Left hindlimb (tissue), 1 donor: ENCODE results near the gene ANKRD29.
A peak's percentile ranks its signal among the peaks of the same experiment; 100 is the strongest.

Experiments used
- DNase-seq: peaks from one replicate; pipeline ENCODE4 v3.0.0-alpha.2; 2018

Gene ANKRD29

DNA sequence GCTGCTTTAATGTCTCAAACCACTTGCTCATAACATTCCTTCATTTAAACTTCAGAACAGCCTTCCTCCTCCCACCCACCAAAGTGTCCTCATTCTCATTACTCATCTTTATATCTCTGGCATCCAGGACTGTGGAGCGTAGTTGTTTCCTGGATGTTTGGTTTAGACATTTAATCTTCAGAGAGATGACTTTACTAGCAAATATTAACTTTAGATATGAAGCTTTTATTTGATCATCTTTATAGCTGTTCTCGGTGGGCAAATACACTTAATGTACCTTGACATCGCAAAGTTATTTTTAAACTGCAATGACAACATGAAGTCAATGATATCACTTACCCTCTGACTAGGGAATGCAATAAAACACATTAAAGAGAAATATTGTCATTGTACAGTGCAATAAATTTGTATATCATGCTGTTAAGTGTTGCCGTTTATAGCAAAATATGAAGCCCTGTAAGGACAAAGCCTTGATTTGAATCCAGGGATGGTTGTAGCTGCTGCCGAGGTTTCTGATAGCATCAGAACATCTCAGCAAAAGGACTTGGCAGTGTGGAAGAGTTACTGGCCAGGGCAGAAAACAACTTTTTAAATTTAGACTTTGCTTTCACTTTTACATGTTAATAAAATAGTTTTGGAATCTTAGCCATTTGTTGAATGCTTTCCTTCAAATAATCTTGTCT is 21.9 kb upstream of the ANKRD29 start:
- no peak for DNase-seq

DNA sequence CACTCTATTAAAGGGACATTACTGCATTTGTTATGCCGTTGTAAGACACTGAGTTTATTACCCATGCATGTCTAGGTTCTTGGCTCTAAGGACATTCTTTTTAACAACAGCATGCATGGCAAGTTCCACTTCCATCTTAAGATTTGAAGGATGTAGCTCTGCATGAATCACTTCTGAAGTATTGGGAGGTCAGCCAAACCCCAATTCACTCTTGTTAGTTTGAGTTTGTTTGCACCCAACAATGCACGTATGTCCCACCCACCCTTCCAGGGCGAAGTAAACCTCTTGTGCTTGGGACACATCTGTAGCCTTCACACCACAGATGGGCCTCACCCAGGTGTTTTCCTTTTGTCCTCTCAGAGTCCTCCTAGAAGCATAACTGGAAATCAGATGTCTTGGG is 21.0 kb upstream of the ANKRD29 start:
- DNase-seq: no peak

DNA sequence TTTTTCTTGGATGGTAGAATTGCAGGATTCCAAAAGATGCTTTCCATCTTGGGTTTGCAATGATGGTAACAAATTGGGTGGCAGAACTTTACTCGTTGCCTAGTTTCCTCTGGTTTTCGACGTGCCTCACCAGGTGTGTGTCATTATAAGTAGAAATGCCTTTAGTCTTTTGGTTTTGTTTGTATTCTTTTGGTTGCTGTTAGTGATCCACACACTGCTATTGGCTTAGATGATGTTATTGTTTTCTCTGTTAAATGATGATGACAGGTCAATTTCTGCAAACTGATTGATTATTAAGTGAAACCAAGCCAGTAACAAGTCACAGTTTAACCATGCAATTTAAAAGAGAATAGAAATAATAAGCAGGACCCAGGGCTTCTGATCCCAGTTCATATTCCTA is 20.4 kb upstream of the ANKRD29 start:
- DNase-seq: no peak

DNA sequence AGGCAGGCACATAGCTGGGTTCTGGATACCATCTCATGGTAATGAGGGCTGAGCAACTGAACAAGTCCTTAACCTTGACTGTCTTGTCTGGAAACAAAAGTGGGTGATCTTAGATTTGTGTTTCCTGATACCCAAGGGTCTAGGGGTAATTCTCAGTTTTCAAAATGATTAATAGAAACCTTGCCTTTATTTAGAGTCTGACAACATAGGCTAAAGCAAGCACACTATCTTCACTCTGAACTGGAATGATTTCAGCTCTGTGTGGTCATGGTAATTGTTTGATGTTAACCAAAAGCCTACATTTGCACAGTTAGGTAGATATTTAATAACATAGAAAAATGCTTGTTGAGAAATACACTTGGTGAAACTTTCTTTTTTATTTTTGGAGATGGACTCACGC is 19.8 kb upstream of the ANKRD29 start:
- no peak for DNase-seq

DNA sequence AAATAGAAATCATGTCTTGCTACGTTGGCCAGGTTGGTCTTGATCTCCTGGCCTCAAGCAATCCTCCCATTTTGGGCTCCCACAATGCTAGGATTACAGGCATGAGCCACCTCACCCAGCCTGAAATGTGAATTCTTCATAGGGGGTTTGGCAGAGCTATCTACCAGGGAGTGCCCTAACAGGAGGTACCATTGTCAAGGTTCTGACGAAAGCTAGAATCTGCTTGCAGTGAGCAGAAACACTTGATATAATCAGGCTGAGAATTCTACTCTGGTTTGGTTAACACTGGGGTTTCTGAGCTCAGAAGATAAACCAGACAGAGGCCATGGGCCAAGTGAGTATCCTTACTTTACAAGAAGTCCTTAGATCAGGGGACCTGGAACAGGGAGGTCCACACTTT is 19.3 kb upstream of the ANKRD29 start:
- DNase-seq: no peak

DNA sequence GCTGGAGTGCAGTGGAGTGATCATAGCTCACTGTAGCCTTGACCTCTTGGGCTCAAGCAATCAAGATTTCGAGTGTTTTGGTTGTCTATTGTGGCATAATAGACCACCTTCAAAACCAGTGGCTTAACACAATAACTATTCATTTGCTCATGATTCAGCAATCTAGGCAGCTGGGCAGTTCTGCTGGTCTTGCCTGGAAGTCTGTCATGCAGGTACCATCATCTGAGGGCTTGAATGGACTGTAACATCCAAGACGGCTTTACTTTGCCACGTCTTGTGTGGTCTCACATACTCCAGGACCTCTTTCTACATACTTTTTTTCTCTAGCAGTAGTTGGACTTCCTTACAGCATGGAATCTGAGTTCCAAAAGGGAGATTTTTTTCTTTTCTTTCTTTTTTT is 13.2 kb upstream of the ANKRD29 start:
- no peak for DNase-seq

DNA sequence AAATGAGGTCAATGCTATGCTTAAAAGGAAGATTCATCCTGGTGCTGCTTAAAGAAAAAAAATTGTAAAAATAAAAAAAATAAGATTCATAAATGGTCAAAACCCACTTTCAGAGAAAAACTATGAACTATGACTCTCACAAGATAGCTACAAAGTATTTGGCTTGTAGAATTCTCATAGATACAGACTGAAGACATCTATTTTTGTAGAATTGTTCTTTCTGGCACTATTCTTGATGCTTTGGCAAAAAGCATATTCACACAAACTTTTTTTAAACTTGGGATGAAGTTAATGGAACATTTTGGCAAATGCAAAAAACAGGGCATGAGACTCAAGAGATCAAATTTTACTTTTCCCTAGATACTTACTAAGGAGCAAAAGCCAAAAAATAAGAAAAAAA is 12.5 kb upstream of the ANKRD29 start:
- no peak for DNase-seq

DNA sequence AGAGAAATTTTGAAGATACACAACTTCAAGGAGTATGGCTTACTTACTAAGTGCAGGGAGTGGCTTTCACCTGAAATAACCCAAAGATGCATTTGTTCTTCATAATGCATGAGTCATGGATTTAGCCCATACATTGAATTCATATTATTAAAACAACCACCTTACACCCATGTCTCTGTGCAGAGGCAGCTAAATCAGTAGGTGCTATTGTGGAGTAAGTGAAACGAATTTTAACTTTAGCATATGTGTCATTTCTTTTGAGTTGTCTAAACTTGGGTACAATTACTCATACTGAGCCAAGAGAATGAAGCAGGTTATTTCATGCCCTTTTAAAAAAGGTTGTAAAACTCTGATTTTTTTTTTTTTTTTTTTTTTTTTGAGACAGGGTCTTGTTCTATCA is 11.0 kb upstream of the ANKRD29 start:
- DNase-seq: no peak

DNA sequence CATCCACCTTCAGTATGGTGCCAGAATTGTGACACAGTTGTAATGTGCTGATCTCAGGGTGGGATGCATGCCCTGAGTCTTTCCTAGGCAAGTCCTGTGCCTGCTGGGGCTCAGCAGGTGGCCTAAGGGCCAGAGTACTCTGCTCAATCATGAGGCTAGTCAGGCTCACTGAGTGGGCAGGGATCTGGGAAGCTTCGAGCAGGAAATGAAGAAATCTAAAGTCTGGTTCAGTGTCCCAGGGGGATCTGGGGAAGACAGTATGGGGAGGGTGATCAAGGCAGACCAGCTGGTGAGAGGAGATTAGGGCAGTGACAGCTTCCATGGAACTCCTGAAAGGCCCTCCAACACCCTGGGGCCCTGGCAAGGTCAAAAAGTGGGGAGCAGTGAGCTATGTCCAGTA is 8.9 kb upstream of the ANKRD29 start:
- DNase-seq: no peak

DNA sequence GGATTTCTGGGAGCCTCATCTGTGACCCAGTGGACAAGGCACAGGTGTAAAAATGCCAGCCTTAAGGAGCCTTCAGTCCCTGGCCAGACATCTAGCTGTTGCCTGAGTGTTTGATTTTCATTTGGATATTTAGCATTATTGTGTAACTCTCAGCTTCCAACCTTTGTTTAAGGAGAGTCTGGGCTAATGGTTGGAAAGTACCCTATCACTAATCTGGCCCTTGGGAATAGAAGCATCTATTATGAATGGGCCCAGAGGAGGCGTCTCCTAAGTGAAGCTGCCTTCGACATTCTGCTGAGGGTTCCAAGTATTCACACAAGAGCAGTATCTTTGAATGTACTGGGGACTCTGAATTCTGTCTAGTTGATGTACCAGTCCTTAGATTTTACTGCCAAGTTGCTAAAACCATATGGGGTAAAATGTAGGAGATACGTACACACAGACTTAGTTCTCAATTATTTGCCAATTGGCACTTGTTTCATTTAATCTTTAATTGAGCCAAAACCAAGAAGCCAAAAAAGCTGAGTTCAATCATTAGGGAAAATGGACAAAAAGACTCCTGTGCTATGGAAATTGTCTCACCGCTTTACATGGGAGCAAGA is 7.2 kb upstream of the ANKRD29 start:
- DNase-seq: no peak

DNA sequence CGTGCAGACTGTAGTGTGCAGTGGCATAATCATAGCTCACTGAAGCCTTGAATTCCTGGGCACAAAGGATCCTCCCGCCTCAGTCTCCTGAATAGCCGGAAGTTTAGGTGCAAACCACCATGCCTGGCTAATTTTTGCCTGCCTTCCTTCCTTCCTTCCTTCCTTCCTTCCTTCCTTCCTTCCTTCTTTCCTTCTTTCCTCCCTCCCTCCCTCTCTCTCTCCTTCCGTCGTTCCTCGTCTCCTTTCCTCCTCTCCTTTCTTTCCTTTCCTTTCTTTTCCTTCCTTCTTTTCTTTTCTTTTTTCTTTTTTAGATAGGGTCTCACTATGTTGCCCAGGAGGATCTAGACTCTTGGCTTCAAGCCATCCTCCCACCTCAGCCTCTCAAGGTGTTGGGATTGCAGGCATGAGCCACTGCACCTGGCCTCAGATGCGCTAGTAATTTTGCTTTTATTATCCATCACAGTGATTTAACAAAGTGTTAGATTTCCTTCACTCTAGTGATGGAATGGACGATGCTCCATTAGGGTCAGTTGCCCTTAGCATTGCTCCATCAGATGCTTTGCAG is 6.6 kb upstream of the ANKRD29 start:
- no peak for DNase-seq

DNA sequence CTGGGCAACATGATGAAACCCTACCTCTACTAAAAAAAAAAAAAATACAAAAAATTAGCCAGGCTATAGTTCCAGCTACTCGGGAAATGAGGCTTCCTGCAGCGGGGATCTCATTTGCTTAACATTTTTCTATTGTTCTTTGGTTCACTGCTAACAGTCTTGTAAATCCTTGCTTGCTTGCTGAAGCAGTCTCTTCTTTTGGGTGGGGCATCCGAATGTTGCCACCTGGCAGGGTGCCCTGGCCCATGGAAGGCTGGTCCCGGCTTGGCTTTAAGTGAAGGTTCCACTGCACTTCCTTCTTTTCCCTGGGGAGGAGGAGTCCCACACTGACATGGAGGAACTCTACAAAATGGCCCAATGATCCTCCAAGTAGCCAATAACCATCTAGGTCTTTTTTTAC is 6.0 kb upstream of the ANKRD29 start:
- no peak for DNase-seq

DNA sequence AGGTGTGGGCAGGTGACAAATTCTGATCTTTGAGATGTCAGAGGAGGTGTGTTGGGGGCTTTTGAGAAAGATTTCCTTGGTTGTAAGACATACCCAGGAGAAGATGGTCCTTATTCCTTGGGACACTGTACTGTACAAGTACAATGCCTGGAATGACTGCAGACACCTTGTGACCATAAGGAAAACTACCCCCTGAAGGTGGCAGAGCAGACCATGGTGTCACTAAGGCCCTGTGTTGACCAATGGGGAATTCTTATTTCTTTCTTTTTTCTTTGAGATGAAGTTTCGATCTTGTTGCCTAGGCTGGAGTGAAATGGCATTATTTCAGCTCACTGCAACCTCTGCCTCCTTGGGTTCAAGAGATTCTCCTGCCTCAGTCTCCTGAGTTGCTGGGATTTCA is 4.4 kb upstream of the ANKRD29 start:
- no peak for DNase-seq

DNA sequence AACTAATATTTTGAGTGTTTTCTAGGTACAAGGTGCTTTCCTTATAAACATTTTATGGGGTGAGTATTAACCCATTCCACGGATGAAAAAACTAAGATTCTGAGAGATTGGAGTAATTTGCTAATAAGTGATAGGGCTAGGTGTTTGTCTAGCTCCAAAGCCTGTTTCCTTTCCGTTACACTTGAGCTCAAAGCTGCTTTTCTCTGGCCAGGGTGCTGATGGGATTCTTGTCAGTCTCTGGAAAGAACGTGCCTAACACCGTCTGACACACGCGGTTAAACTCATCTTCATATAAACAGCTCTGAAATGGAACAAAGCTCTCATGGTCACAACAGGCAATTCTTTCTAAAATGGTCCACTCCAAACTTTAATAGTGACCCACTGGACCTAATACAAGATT is 2.0 kb upstream of the ANKRD29 start:
- DNase-seq: no peak

DNA sequence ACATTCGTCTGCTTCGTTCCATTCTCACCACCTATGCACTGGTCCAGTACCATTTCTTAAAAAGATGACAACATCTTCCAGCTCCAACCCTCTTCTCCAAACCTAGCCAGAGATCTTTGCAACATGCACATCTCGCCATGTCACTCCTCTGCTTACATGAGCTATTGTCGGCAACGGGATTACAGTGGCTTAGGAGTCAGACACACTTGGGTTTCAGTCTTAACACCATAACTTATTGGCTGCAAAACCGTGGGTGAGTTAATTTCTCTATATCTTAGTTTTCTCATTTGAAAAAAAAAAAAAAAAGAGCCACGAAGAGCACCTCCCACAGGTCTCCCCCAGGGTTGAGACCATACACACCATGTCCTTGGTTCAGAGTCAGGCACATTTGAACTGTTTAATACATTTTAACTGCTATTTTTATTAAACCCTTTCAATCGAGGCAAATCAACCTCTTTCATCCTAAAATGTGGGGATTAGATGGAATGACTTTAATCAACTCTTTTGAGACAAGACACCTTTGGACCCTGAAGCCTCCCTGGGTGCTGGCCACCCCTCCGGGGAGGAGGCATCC is 889 bp downstream of the ANKRD29 start:
- DNase-seq: no peak

DNA sequence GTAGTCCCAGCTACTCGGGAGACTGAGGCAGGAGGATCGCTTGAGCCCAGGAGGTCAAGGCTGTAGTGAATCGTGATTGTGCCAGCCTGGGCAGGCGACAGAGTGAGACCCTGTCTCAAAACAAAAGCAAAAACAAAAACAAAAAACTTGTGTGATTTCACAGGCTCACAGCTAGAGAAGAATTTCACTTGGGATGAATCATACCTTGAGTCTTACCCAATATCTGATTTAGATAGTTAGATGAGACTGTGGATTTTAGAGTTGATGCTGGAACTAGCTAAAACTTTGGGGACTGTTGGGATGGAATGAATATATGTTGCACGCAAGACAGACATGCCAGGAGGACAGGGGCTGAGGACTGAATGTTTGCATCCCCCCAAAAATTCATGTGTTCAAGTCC is 4.4 kb downstream of the ANKRD29 start:
- no peak for DNase-seq

DNA sequence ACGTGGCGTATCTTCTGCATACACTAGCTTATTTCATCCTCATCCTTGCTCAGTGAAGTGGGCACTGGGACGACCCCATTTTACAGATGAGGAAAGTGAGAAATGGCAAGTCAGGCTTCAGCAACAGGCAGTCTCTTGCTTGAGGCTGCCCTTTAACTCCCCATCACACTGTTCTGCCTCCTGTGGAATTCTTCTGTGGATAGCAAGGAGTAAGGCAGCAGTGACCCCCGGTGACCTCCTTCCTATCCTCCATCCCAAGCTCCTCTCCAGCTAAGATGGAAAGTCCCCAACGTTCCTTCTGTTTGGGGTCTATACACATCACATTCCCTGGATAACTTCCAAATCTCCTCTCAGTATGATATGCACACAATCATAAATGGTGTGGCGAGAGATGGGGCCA is 10.5 kb downstream of the ANKRD29 start:
- no peak for DNase-seq

DNA sequence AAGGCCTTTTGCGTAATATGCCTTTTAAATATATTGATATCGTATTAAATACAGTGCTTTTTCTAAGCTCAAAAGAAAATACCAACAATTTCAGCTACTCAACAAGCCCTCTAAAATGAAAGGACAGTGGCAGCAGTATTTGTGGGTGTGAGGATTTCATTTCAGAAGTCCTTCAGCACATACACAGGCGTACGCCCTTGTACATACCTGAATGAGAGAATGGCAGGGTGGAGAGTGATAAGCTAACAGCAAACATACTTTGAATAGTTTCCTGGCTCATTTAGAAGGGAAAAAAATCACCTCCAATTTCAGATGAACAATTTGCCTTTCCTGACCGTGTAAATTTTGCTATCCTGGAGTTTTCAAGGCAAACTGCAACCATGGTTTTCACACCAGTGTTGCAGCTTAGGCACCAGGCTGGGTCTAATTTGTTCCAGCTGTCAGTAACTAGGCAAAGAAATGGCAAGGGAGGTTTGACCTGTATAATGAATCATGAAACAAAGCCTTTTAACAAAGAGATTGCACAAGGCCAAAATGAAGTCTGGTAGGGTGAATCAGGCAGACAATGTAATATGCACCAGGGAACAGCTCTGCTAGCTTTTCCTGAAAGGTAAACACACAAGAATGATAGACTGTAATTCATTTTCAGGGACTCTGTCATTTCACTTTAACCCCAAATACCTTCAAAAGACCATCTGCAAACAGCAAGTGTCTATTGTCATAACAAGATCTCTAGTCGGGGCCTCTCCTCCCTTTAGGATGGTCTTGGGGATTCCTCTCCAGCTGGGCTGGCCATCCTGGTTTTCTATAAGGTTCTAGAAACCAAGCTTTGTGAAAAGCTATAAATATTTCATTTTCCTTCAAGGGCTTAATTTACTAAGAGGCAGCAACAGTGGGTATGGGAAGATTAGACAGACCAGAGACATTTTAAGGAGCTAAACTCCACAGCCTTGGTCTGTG is 11.5 kb downstream of the ANKRD29 start:
- no peak for DNase-seq

DNA sequence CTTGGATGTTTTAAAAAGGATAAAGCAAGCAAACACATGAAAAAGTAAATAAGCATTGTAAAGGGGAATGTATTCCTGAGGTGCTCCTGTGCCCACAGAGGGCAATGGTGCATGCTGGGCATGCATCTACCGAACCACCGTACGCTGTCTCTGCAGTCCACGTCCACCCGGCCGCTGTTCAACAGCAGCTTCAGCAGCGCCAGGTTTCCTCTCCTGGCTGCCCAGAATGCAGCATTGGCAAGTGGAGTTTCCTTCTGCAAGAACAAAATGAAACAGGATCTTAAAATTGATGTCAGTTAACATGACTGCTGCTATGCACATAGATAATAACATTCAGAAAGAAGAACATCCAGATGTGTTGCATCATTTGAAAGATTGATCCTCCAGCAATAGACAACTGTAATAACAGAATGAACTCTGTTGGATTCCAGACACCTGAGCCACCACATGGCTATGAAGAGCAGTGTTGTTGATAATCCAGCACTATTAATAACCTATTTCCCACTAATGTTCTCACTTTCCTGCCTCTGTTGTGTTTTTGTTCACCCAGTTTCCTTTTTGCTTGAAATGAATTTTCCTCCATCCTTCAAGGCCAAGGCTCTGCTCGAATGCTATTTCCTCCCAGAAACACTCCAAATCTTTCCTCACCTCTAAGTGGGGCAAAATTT is 13.6 kb downstream of the ANKRD29 start:
- peak; percentile 55 for DNase-seq

DNA sequence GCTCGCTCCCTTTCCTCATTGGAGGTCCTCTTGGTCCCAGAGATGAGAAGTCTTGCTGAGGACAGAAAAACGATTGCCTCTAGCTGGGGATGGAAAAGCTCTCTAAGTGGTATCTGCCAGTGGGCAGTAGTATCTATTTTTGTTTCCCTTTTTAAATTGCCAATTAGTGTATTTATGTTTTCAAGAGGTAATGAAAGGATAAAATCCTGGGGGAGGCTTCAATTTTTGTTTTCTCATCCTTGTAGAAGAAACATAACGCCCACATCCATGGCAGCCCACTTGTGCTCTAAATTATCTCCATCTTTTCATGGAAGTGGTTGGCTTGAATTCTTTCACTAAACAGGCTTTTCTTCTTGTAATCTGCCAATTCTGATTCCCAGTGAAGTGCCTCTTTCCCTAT is 14.3 kb downstream of the ANKRD29 start:
- no peak for DNase-seq

DNA sequence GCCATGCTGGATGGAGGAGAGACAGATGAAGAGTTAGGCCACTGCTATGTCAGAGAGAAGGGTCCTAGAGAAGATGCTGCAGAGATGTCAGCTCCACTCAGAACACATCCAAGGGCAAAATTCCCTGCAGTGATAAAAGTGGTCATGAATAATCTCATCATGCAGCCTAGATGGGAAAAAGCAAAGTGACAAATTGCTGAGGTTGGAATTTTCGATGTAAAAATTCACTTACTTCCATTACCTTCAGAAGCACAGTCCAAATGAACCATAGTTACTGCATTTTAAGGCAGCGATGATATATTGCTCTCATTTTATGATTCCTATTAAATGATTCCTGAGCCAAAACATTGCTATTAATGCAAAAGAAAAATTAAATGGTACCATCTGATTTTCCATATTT is 16.4 kb downstream of the ANKRD29 start:
- no peak for DNase-seq

DNA sequence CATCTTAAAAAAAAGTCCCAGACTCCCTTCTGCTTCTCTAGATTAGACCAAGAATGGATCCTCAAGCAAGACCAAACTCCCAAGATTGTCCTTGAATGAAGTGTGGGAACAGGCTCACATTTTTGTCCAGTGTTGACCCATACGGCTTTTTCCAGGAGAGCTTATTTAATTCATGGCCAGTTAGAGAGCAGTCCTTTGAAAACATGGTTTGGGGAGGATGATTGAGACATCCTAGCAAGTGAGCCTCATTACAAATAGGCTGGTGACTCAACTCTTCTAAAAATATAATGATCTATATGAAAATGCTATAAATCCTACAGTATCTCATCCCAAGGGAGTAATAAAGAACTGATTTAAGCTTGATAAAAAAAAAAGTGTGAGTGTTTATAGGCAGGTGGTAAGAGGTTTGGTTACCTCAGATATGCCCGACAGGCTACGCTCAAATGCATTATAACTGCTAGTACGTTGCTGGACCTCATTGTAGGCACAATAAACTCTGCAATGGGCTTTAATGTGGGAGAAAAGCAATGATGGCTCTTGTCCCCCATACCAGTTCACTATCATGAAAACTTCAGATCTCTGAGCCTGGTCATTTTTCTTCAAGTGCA is 17.0 kb downstream of the ANKRD29 start:
- DNase-seq: no peak
